Keratinocyte (primary cell): ENCODE data around the gene RELB. TPM values are rescaled to one million over a fixed set of nuclear protein-coding genes. Genes with fewer than 3 reads are reported as not detected.

ENCODE experiments used
- DNase-seq: peaks from one replicate; pipeline ENCODE4 v3.0.0-alpha.2; 2011; ENCODE audit warnings: low read depth, missing footprints, low spot score
- FAIRE-seq: peaks from 2 replicates; lab custom pipeline; 2011; peaks lifted over from hg19 to GRCh38; lab: Jason Lieb, UNC
- H2AFZ ChIP-seq: 2 replicates; pipeline ENCODE4 v1.6.0; 2012; ENCODE audit warnings: low read length, control low read depth, inconsistent platforms; ENCODE audit not compliant: control insufficient read depth
- H3K27ac ChIP-seq: 2 replicates; pipeline ENCODE4 v1.5.1; 2011; ENCODE audit warnings: low read length; ENCODE audit not compliant: control insufficient read depth, insufficient read depth
- H3K27me3 ChIP-seq: 3 replicates; pipeline ENCODE4 v1.6.0; 2011; ENCODE audit warnings: low read length; ENCODE audit not compliant: control insufficient read depth, insufficient read depth; ENCODE audit errors: extremely low read depth
- H3K36me3 ChIP-seq, 2 experiments: 2 replicates in 1 of 2; 3 replicates in 1 of 2; pipeline ENCODE4 v1.5.1; 2011; ENCODE audit warnings: low read length in 2 of 2, mild to moderate bottlenecking in 1 of 2; ENCODE audit not compliant: control insufficient read depth in 2 of 2, insufficient read depth in 2 of 2; ENCODE audit errors: extremely low read depth in 1 of 2
- H3K4me1 ChIP-seq: 3 replicates; pipeline ENCODE4 v1.5.1; 2011; ENCODE audit warnings: low read length; ENCODE audit not compliant: control insufficient read depth, insufficient read depth; ENCODE audit errors: extremely low read depth
- H3K4me2 ChIP-seq: 3 replicates; pipeline ENCODE4 v1.6.0; 2011; ENCODE audit warnings: low read depth, low read length; ENCODE audit not compliant: control insufficient read depth, insufficient read depth; ENCODE audit errors: extremely low read depth
- H3K4me3 ChIP-seq, 3 experiments: fragments of 200-600 bp in 1 of 3; sonication (generic) in 1 of 3; 2 replicates in 2 of 3; 3 replicates in 1 of 3; pipeline ENCODE4 v1.5.1; 2011 to 2016; ENCODE audit warnings: low read length in 3 of 3, mild to moderate bottlenecking in 3 of 3, control low read depth in 2 of 3, inconsistent platforms in 1 of 3, low read depth in 1 of 3, mixed read lengths in 1 of 3, mixed run types in 1 of 3, moderate library complexity in 1 of 3; ENCODE audit not compliant: control insufficient read depth in 2 of 3, insufficient read depth in 2 of 3; ENCODE audit errors: extremely low read depth in 1 of 3
- H3K79me2 ChIP-seq: 2 replicates; pipeline ENCODE4 v1.6.0; 2012; ENCODE audit warnings: low read length; ENCODE audit not compliant: control insufficient read depth, insufficient read depth
- H3K9ac ChIP-seq: 3 replicates; pipeline ENCODE4 v1.6.0; 2011; ENCODE audit warnings: low read length; ENCODE audit not compliant: control insufficient read depth, insufficient read depth; ENCODE audit errors: extremely low read depth
- H3K9me1 ChIP-seq: 3 replicates; pipeline ENCODE4 v1.6.0; 2011; ENCODE audit warnings: low read length; ENCODE audit not compliant: control insufficient read depth, insufficient read depth; ENCODE audit errors: extremely low read depth
- H3K9me3 ChIP-seq: 2 replicates; pipeline ENCODE4 v1.5.1; 2012; ENCODE audit warnings: low read depth, low read length; ENCODE audit not compliant: control insufficient read depth
- H4K20me1 ChIP-seq: 3 replicates; pipeline ENCODE4 v1.6.0; 2011; ENCODE audit warnings: low read length; ENCODE audit not compliant: control insufficient read depth, insufficient read depth; ENCODE audit errors: extremely low read depth
- EZH2 ChIP-seq: IDR thresholded peaks from one replicate; pipeline ENCODE4 v1.6.1; 2012; ENCODE audit warnings: inconsistent platforms, mild to moderate bottlenecking, low read length, moderate library complexity
- dilution Hi-C: fragments of 300-500 bp; cut with MboI; formaldehyde crosslinking; loops from one replicate; pipeline ENCODE4 v1.7.0; 2020; ENCODE audit warnings: low sequenced_read_pairs; ENCODE audit not compliant: extremely low pct_ligation_motif_present
- polyA plus RNA-seq, 5 experiments: library from polyadenylated mRNA; depleted of rRNA in 3 of 5; stranded (reverse) in 3 of 5; stranded (forward) in 1 of 5; unstranded in 1 of 5; fragments of >200 nt; gene quantifications; 1 replicate in 1 of 5; 2 replicates in 3 of 5; 3 replicates in 1 of 5; pipeline versions ENCODE4 v1.2.1 to v1.2.3, GENCODE V29; 2011 to 2012; ENCODE audit warnings: missing spikeins in 2 of 5, low read depth in 1 of 5, low replicate concordance in 1 of 5
- TF ChIP-seq, protein P1 (sequence below), 3 experiments: IDR thresholded peaks in 1 of 3; conservative IDR thresholded peaks in 1 of 3; optimal IDR thresholded peaks in 1 of 3; 2 replicates in 2 of 3; 3 replicates in 1 of 3; pipeline versions ENCODE3 to v1.5.1; 2011; ENCODE audit warnings: low read length in 3 of 3, mild to moderate bottlenecking in 3 of 3, moderate library complexity in 2 of 3, control low read depth in 1 of 3, inconsistent platforms in 1 of 3; ENCODE audit not compliant: insufficient read depth in 2 of 3; ENCODE audit errors: extremely low read depth in 1 of 3

Gene RELB
- polyA plus RNA-seq, 1 donor (not counting 4 experiments of a cell fraction or from before 2014, with no cell fraction given): 3.6 TPM

DNA sequence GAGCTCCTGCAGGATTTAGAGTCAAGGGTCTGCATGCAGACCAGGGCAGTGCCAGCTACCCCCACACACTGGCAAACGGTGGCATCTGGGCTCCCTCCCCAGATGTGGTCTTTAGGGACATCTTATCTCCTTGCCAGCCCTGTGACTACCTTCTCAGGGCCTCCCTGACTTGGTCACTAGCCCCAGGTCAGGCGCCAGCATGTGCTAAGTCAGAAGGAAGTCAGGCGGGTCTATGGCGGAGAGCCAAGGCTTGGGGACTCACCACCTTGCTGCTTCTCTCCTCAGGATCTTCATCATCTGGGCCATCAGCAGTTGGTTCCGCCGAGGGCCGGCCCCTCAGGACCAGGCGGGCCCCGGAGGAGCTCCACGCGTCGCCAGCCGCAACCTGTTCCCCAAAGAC lies 28.5 kb upstream of the RELB start:
- H3K79me2 ChIP-seq: peaks cover 2% of the 10 kb centered on the region
- FAIRE-seq: no peak
- TF ChIP-seq, protein P1, sequence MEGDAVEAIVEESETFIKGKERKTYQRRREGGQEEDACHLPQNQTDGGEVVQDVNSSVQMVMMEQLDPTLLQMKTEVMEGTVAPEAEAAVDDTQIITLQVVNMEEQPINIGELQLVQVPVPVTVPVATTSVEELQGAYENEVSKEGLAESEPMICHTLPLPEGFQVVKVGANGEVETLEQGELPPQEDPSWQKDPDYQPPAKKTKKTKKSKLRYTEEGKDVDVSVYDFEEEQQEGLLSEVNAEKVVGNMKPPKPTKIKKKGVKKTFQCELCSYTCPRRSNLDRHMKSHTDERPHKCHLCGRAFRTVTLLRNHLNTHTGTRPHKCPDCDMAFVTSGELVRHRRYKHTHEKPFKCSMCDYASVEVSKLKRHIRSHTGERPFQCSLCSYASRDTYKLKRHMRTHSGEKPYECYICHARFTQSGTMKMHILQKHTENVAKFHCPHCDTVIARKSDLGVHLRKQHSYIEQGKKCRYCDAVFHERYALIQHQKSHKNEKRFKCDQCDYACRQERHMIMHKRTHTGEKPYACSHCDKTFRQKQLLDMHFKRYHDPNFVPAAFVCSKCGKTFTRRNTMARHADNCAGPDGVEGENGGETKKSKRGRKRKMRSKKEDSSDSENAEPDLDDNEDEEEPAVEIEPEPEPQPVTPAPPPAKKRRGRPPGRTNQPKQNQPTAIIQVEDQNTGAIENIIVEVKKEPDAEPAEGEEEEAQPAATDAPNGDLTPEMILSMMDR (optimal IDR thresholded peaks at IDR 0.05 in 1 of 3, IDR thresholded peaks at IDR 0.05 in 1 of 3, conservative IDR thresholded peaks at IDR 0.05 in 1 of 3; ENCODE audit: extremely low read depth in 1 of 3, insufficient read depth in 2 of 3, low read length in 3 of 3): no peak
- TF ChIP-seq EZH2: no peak
- no peak overlapping the region for H3K9ac ChIP-seq
- no peaks in the 10 kb centered on the region for H3K9me1 ChIP-seq
- H4K20me1 ChIP-seq: no peaks in the 10 kb centered on the region
- no peak for DNase-seq
- no peak overlapping the region for H3K4me2 ChIP-seq
- H3K27me3 ChIP-seq: no peaks in the 10 kb centered on the region
- H2AFZ ChIP-seq: no peak overlapping the region
- no peaks in the 10 kb centered on the region for H3K9me3 ChIP-seq
- H3K4me1 ChIP-seq: no peaks in the 10 kb centered on the region
- H3K36me3 ChIP-seq: peaks cover 19 to 34% of the 10 kb centered on the region in 2 experiments
- dilution Hi-C loops: no loop called here
- H3K4me3 ChIP-seq: no peak overlapping the region
- no peak overlapping the region for H3K27ac ChIP-seq

DNA sequence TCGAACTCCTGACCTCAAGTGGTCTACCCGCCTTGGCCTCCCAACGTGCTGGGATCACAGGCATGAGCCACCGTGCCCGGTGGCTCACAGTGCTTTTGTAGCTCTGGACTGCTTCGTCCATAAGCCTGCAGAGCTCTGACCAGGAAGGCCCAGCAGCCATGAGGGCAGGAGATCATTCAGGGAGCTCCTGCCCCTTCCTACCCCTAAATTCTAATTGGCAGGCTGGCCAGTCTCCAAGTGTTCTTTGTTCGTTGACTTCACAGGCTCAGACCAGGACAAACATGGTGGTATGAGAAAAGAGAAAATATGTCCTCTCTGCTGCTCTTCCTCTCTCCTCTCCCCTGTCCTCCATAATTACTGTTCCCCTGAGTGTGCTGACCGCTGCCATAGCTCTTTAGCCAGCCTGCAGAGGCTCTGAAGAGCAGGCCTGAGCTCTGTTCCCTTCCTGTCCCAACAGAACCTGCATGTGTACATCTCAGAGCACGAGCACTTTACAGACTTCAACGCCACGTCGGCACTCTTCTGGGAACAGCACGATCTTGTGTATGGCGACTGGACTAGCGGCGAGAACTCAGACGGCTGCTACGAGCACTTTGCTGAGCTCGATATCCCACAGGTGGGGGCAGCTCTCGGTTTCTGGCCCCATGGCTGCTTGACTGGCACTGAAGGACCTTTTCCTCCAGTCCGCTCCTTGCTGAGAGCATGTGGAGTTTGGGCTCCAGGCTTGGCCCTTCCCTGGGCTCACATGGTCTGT lies 27.1 kb upstream of the RELB start:
- no peak for FAIRE-seq
- Histone ChIP-seq H3K4me1 (no peaks in the 10 kb centered on the region), H3K9ac (no peak overlapping the region), H3K9me1 (no peaks in the 10 kb centered on the region), H3K9me3 (no peaks in the 10 kb centered on the region), H3K36me3 (peaks cover 11 to 40% of the 10 kb centered on the region in 2 experiments), H2AFZ (no peak overlapping the region), H3K4me2 (no peak overlapping the region), H3K27ac (no peak overlapping the region), H3K4me3 (no peak overlapping the region), H4K20me1 (no peaks in the 10 kb centered on the region), H3K79me2 (no peaks in the 10 kb centered on the region), H3K27me3 (no peaks in the 10 kb centered on the region)
- dilution Hi-C loops: no loop called here
- DNase-seq: no peak
- TF ChIP-seq EZH2: no peak
- TF ChIP-seq, protein P1 (optimal IDR thresholded peaks at IDR 0.05 in 1 of 3, IDR thresholded peaks at IDR 0.05 in 1 of 3, conservative IDR thresholded peaks at IDR 0.05 in 1 of 3; ENCODE audit: extremely low read depth in 1 of 3, insufficient read depth in 2 of 3, low read length in 3 of 3): no peak
